Activated T-cell treated with anti-CD3 and anti-CD28 coated beads for 24 hours (primary cell): ENCODE data around the gene CPNE8.
"Not testable (repeated sequence)": the region's sequence is repeated elsewhere in the genome, so short reads cannot be mapped to it uniquely, and the experiment has no call there.

Experiments used
- DNase-seq: peaks from one replicate; pipeline ENCODE4 v3.0.0-alpha.2; 2020; ENCODE audit warnings: low read depth

CPNE8 gene

GRCh38 chr12:38825006-38825405 lies 80.4 kb downstream of the CPNE8 start:
- no peak for DNase-seq

- DNase-seq, result no peak
Observed at GRCh38 chr12:38823738-38824137, 81.7 kb downstream of the CPNE8 start.

GRCh38 chr12:38823314-38823713 lies 82.1 kb downstream of the CPNE8 start:
- no peak for DNase-seq

- no peak for DNase-seq
Observed at GRCh38 chr12:38817942-38818341, 87.4 kb downstream of the CPNE8 start.

- no peak for DNase-seq
Observed at GRCh38 chr12:38813923-38814322, 91.5 kb downstream of the CPNE8 start.

- no peak for DNase-seq
Observed at GRCh38 chr12:38811814-38812356, 93.5 kb downstream of the CPNE8 start.

GRCh38 chr12:38809832-38810231 lies 95.6 kb downstream of the CPNE8 start:
- no peak for DNase-seq

- DNase-seq, result no peak
Observed at GRCh38 chr12:38788106-38788505, 117.3 kb downstream of the CPNE8 start.

GRCh38 chr12:38785381-38785780 lies 120.0 kb downstream of the CPNE8 start:
- DNase-seq, result no peak

- no peak for DNase-seq
Observed at GRCh38 chr12:38783304-38783703, 122.1 kb downstream of the CPNE8 start.

GRCh38 chr12:38782359-38782758 lies 123.0 kb downstream of the CPNE8 start:
- DNase-seq, result no peak

GRCh38 chr12:38776647-38777046 lies 128.7 kb downstream of the CPNE8 start:
- DNase-seq, result no peak

GRCh38 chr12:38775457-38775856 lies 129.9 kb downstream of the CPNE8 start:
- DNase-seq, result no peak

GRCh38 chr12:38772437-38772836 lies 133.0 kb downstream of the CPNE8 start:
- no peak for DNase-seq

GRCh38 chr12:38771871-38772270 lies 133.5 kb downstream of the CPNE8 start:
- no peak for DNase-seq

- no peak for DNase-seq
Observed at GRCh38 chr12:38761636-38762342, 143.6 kb downstream of the CPNE8 start.

- DNase-seq, result no peak
Observed at GRCh38 chr12:38761111-38761510, 144.3 kb downstream of the CPNE8 start.

- DNase-seq, result no peak
Observed at GRCh38 chr12:38759621-38760020, 145.8 kb downstream of the CPNE8 start.

- no peak for DNase-seq
Observed at GRCh38 chr12:38746744-38747143, 158.6 kb downstream of the CPNE8 start.

- DNase-seq, result no peak
Observed at GRCh38 chr12:38745601-38746000, 159.8 kb downstream of the CPNE8 start.

- no peak for DNase-seq
Observed at GRCh38 chr12:38744041-38744440, 161.3 kb downstream of the CPNE8 start.

- not testable (repeated sequence) for DNase-seq
Observed at GRCh38 chr12:38742496-38742895, 162.9 kb downstream of the CPNE8 start.

- DNase-seq, result no peak
Observed at GRCh38 chr12:38736821-38737220, 168.6 kb downstream of the CPNE8 start.

GRCh38 chr12:38732761-38733160 lies 172.6 kb downstream of the CPNE8 start:
- DNase-seq, result no peak
